Dedifferentiated amniotic fluid mesenchymal stem cell (primary cell): ENCODE results near the gene UQCRC1.
A peak's percentile ranks its signal among the peaks of the same experiment; 100 is the strongest.

Experiments used
- DNase-seq: peaks from one replicate; pipeline ENCODE4 v3.0.0-alpha.2; 2016; ENCODE audit errors: extremely low spot score

The UQCRC1 gene

GRCh38 chr3:48599077-48599501 lies 10.4 kb downstream of the UQCRC1 start:
- DNase-seq, result no peak

- peak; percentile 98 for DNase-seq
Measured at GRCh38 chr3:48598323-48599076, 10.9 kb downstream of the UQCRC1 start.

GRCh38 chr3:48597408-48597800 lies 12.0 kb downstream of the UQCRC1 start:
- no peak for DNase-seq

GRCh38 chr3:48596676-48597407 lies 12.6 kb downstream of the UQCRC1 start:
- no peak for DNase-seq

GRCh38 chr3:48596157-48596556 lies 13.3 kb downstream of the UQCRC1 start:
- DNase-seq, result no peak

GRCh38 chr3:48595526-48596121 lies 13.8 kb downstream of the UQCRC1 start:
- DNase-seq, result peak; percentile 69

GRCh38 chr3:48595075-48595525 lies 14.3 kb downstream of the UQCRC1 start, which contains the start of gene COL7A1:
Gene COL7A1 (minus strand): TSS chr3:48595329. CDS start chr3:48595159, 170 bp downstream.
- no peak for DNase-seq

- DNase-seq, result no peak
Measured at GRCh38 chr3:48594417-48595049, 14.9 kb downstream of the UQCRC1 start.

- no peak for DNase-seq
Measured at GRCh38 chr3:48593337-48593736, 16.1 kb downstream of the UQCRC1 start.

- no peak for DNase-seq
Measured at GRCh38 chr3:48592519-48593087, 16.8 kb downstream of the UQCRC1 start.

- no peak for DNase-seq
Measured at GRCh38 chr3:48591886-48592518, 17.4 kb downstream of the UQCRC1 start.

- DNase-seq, result no peak
Measured at GRCh38 chr3:48591436-48591835, 18.0 kb downstream of the UQCRC1 start.

GRCh38 chr3:48588230-48588629 lies 21.2 kb downstream of the UQCRC1 start:
- no peak for DNase-seq

- no peak for DNase-seq
Measured at GRCh38 chr3:48587686-48588085, 21.8 kb downstream of the UQCRC1 start.

- no peak for DNase-seq
Measured at GRCh38 chr3:48585411-48585810, 24.0 kb downstream of the UQCRC1 start.

- no peak for DNase-seq
Measured at GRCh38 chr3:48584836-48585235, 24.6 kb downstream of the UQCRC1 start.

GRCh38 chr3:48581621-48582481 lies 27.6 kb downstream of the UQCRC1 start:
- DNase-seq, result no peak

GRCh38 chr3:48576647-48577046 lies 32.8 kb downstream of the UQCRC1 start:
- DNase-seq, result no peak

GRCh38 chr3:48575366-48575765 lies 34.1 kb downstream of the UQCRC1 start:
- DNase-seq, result no peak

- DNase-seq, result no peak
Measured at GRCh38 chr3:48573973-48574585, 35.4 kb downstream of the UQCRC1 start.
